Transverse colon (tissue), 3 donors: ENCODE measurements around the gene EHD4.

Experiments used
- CTCF ChIP-seq, 5 experiments: fragments of 200-600 bp in 3 of 5; fragments of 450-650 bp in 2 of 5; sonication (generic) in 3 of 5; IDR thresholded peaks; 1 replicate in 2 of 5; 2 replicates in 3 of 5; pipeline ENCODE4 v1.5.1; 2016 to 2017; ENCODE audit warnings: antibody characterized with exemption in 5 of 5, inconsistent platforms in 3 of 5, mild to moderate bottlenecking in 2 of 5, moderate library complexity in 1 of 5
- POLR2A ChIP-seq: fragments of 450-650 bp; IDR thresholded peaks from one replicate; pipeline ENCODE4 v1.6.1; 2016; ENCODE audit warnings: antibody characterized with exemption, mild to moderate bottlenecking, moderate library complexity

GRCh38 chr15:42012241-42012640, 39.9 kb upstream of the EHD4 start:
- no peak for TF ChIP-seq CTCF (IDR thresholded peaks at IDR 0.05)
- no peak for TF ChIP-seq POLR2A
